Prostate gland (tissue), 2 donors: ENCODE data around the gene DNAJC3. TPM values are rescaled to one million over a fixed set of nuclear protein-coding genes. Genes with fewer than 3 reads are reported as not detected.
"Not testable (repeated sequence)": the region's sequence is repeated elsewhere in the genome, so short reads cannot be mapped to it uniquely, and the experiment has no call there.

Source experiments
- DNase-seq: peaks from one replicate; pipeline ENCODE4 v3.0.0-alpha.2; 2019; ENCODE audit warnings: low spot score
- H3K27ac ChIP-seq, 2 donors: fragments of 200-600 bp; sonication (generic); 2 replicates each; pipeline ENCODE4 v1.5.1; 2017 to 2019
- H3K27me3 ChIP-seq: fragments of 200-600 bp; sonication (generic); replicated peaks from 2 replicates; pipeline ENCODE4 v1.5.1; 2019; ENCODE audit not compliant: insufficient read depth
- H3K36me3 ChIP-seq, 2 donors: fragments of 200-600 bp; sonication (generic); 1 replicate in 1 of 2; 2 replicates in 1 of 2; pipeline versions ENCODE4 v1.5.1 to v1.8.1; 2017 to 2019
- H3K4me1 ChIP-seq: fragments of 200-600 bp; sonication (generic); replicated peaks from 2 replicates; pipeline ENCODE4 v1.5.1; 2019
- H3K4me3 ChIP-seq, 2 donors: fragments of 200-600 bp; sonication (generic); 2 replicates each; pipeline ENCODE4 v1.5.1; 2017 to 2019
- H3K9me3 ChIP-seq: fragments of 200-600 bp; sonication (generic); 2 replicates; pipeline ENCODE4 v1.5.1; 2017
- POLR2A ChIP-seq: fragments of 450-650 bp; IDR thresholded peaks from one replicate; pipeline ENCODE4 v1.6.1; 2016; ENCODE audit warnings: antibody characterized with exemption, mild to moderate bottlenecking
- POLR2AphosphoS5 ChIP-seq: sonication (generic); formaldehyde crosslinking; IDR thresholded peaks from one replicate; pipeline ENCODE4 v1.6.1; 2017; ENCODE audit warnings: antibody characterized with exemption
- WGBS: methylation state at CpG from one replicate; pipeline ENCODE4 v1.1.5; 2018; 5-methylcytosine and 5-hydroxymethylcytosine counted together
- intact Hi-C: fragments of 100-400 bp; cut with DNase I; formaldehyde crosslinking; loops from one replicate; pipeline ENCODE4 v1.14.2; 2022
- total RNA-seq, 2 donors: library from RNA; depleted of rRNA; stranded (reverse); fragments of >200 nt; gene quantifications; one replicate each; pipeline ENCODE4 v1.1.0, GENCODE V29; 2016
- TF ChIP-seq, protein P1 (sequence below), 4 experiments: fragments of 200-600 bp in 2 of 4; fragments of 450-650 bp in 2 of 4; sonication (generic) in 2 of 4; IDR thresholded peaks; 1 replicate in 3 of 4; 2 replicates in 1 of 4; pipeline ENCODE4 v1.5.1; 2016 to 2019; ENCODE audit warnings: antibody characterized with exemption in 4 of 4, mild to moderate bottlenecking in 2 of 4, moderate library complexity in 2 of 4

Gene DNAJC3
- total RNA-seq, 2 donors from 2014 or later: 44.7 to 106 TPM

DNA sequence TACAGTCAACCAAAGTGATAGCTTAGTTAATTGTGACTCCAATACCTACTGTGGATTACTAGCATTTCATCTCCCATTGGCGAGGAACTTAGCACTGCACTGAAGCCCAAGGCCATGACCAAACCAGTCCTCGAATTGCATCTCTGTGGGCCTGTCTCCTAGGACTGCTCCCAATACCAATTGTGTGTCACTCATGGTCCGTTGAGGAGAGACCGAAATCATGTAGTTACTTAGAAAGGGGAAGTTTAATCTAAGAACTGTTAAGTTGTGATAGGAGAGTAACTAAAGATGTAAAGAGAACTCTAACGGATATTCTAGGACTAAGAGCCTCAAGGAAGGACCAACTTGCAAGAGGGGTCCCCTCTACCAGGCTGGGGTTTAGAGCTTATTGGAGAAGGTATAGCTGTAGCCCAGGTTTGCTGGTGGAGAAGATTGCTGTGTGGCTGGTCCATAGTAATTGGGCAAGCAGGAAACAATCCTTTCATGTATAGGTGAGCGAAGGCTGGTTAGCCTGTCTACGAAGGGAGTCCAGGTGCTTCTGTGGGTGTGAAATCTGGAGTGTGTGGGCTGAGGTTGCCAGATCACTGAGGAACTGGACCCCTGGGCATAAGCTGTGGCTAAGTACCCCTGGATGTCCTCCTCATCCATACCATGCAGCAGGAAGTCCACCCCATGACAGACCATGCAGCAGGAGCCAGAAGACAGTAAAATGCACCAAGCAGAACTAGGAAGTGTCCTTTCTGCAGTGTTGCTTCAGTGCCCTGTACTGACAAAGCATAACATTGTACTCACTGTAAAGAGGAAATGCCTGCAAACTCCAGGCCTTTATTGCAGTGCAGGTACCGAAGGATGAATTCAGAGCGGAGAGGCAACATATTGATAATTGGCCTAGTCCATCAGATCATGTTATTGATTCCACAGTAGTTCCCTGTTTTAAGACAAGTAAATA is 30.8 kb downstream of the DNAJC3 start:
- Histone ChIP-seq H3K9me3 (no peaks in the 10 kb centered on the region), H3K4me3 (no peak overlapping the region), H3K27ac (no peak overlapping the region), H3K4me1 (no peaks in the 10 kb centered on the region), H3K36me3 (no peaks in the 10 kb centered on the region), H3K27me3 (no peaks in the 10 kb centered on the region)
- WGBS: 93% methylated on average over 9 of the region's 9 CpGs
- no peak for DNase-seq
- no peak for TF ChIP-seq POLR2AphosphoS5
- TF ChIP-seq POLR2A: no peak
- intact Hi-C loops: no loop called here

DNA sequence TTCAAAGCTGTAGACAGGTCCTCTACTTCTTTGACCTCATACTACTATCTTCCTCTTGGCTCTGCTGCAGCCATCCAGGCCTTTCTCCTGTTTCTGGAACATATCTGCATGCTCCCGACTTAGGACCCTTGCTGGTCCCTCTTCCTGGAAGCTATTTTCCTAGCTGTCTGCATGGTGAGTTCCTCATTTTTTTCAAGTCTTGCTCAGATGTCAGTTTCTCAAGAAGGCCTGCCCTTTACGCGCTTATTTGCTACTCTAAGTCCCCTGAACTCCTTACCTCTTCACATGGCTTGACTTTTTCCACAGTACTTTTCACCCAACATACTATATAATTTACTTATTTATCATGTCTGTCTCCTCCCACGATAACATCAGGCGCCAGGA is 31.4 kb downstream of the DNAJC3 start:
- no peaks in the 10 kb centered on the region for H3K36me3 ChIP-seq
- intact Hi-C loops: no loop called here
- WGBS: 89% methylated on average over 5 of the region's 5 CpGs
- no peak for TF ChIP-seq POLR2A
- TF ChIP-seq, protein P1, sequence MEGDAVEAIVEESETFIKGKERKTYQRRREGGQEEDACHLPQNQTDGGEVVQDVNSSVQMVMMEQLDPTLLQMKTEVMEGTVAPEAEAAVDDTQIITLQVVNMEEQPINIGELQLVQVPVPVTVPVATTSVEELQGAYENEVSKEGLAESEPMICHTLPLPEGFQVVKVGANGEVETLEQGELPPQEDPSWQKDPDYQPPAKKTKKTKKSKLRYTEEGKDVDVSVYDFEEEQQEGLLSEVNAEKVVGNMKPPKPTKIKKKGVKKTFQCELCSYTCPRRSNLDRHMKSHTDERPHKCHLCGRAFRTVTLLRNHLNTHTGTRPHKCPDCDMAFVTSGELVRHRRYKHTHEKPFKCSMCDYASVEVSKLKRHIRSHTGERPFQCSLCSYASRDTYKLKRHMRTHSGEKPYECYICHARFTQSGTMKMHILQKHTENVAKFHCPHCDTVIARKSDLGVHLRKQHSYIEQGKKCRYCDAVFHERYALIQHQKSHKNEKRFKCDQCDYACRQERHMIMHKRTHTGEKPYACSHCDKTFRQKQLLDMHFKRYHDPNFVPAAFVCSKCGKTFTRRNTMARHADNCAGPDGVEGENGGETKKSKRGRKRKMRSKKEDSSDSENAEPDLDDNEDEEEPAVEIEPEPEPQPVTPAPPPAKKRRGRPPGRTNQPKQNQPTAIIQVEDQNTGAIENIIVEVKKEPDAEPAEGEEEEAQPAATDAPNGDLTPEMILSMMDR (IDR thresholded peaks at IDR 0.05): no peak
- no peak overlapping the region for H3K4me3 ChIP-seq
- H3K9me3 ChIP-seq: no peaks in the 10 kb centered on the region
- H3K27ac ChIP-seq: no peak overlapping the region
- DNase-seq: no peak
- H3K27me3 ChIP-seq: no peaks in the 10 kb centered on the region
- H3K4me1 ChIP-seq: no peaks in the 10 kb centered on the region

DNA sequence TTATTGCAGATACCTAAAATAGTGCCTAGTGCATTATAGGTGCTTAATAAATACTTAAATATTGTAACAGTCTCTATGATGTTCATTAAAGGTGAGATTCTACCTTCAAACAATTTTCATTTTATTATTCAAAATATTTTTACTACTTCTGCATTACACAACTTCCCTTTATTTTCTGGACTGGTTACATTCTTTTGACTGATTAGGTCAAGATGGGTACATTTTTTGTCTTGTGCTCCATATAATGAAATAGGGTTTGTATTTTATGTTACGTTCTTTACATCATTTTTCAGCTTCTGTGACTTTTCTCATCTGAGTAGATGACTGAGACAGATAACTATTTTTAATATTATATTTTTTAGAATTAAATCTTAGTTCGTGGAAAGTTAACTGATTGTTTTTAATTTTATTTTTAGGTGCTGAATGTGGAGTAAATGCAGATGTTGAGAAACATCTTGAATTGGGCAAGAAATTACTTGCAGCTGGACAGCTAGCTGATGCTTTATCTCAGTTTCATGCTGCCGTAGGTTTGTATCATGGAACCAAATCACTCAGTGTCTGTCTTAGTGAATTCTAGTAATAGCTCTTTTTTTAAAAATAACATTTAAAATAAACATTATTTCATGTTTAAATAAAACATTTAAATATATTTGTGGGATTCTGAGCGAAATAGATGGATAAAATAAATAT is 32.0 kb downstream of the DNAJC3 start:
- no peak for DNase-seq
- no peak for TF ChIP-seq POLR2A
- TF ChIP-seq, protein P1 (IDR thresholded peaks at IDR 0.05): no peak
- TF ChIP-seq POLR2AphosphoS5: no peak
- Histone ChIP-seq H3K4me3 (no peak overlapping the region), H3K27me3 (no peaks in the 10 kb centered on the region), H3K36me3 (no peaks in the 10 kb centered on the region), H3K4me1 (no peaks in the 10 kb centered on the region), H3K27ac (no peak overlapping the region), H3K9me3 (no peaks in the 10 kb centered on the region)
- 83% methylated on average over 4 of the region's 4 CpGs for WGBS
- intact Hi-C loops: no loop called here

DNA sequence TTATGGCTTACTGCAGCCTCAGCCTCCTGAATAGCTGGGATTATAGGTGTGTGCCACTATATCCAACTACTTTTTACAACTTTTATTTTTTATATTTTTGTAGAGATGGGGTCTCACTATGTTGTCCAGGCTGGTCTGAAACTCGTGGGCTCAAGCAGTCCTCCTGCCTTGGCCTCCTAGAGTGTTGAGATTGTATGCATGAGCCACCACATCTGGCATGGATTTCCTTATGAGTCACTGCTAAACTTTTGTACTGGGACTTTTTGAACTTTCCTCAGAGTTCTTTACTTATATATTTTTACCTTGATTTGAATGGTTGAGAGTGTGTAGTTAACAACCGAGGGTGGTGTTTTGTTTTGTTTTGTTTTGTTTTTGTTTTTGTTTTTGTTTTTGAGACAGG is 33.4 kb downstream of the DNAJC3 start:
- H3K27me3 ChIP-seq: no peaks in the 10 kb centered on the region
- WGBS: 90% methylated on average over 2 of the region's 2 CpGs
- DNase-seq: no peak
- H3K27ac ChIP-seq: no peak overlapping the region
- no peak overlapping the region for H3K4me3 ChIP-seq
- TF ChIP-seq POLR2A (no peak), POLR2AphosphoS5 (no peak)
- TF ChIP-seq, protein P1 (IDR thresholded peaks at IDR 0.05): no peak
- H3K36me3 ChIP-seq: no peaks in the 10 kb centered on the region
- H3K9me3 ChIP-seq: no peaks in the 10 kb centered on the region
- intact Hi-C loops: no loop called here
- H3K4me1 ChIP-seq: no peaks in the 10 kb centered on the region

DNA sequence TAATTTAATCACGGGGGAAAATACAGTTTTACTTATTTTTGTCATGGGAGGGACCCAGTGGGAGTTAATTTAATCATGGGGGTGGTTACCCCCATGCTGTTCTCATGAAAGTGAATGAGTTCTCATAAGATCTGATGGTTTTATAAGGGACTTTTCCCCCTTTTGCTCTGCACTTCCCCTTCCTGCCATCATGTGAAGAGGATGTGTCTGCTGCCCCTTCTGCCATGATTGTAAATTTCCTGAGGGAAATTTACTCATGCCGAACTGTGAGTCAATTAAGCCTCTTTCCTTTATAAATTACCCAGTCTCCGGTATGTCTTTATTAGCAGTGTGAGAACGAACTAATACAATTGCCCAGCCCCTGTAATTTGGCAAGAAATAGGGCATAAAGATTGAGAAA is 35.9 kb downstream of the DNAJC3 start:
- H3K9me3 ChIP-seq, intact Hi-C loops, H3K36me3 ChIP-seq, H3K4me1 ChIP-seq, DNase-seq, H3K4me3 ChIP-seq, H3K27ac ChIP-seq, H3K27me3 ChIP-seq: not testable (repeated sequence)
- 87% methylated on average over 4 of the region's 4 CpGs for WGBS
